ENCODE measurements around the gene NRG3.

DNA sequence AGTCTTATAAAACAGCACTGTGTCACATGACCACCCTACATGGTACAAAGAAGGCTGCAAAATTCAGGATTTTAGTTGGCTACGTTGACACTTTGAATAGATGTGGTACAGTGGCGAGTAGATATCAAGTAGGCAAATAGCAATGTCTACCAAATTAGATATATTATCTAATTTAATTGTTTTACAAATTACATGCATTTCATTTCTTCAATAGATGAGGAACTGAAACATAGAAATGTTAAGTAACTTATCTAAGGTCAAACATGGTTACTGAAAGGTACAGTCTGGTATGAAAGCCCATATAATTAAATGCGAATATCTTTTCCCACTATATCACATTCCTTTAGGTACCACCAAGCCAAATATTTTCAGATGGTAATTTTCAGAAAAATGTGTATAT is 972.2 kb downstream of the NRG3 start:
- TF ChIP-seq POLR2AphosphoS5 (IDR thresholded peaks at IDR 0.05; ENCODE audit: low read depth, low read length): no peak
- TF ChIP-seq POLR2A (IDR thresholded peaks at IDR 0.05; ENCODE audit: low read depth, low read length): no peak
- TF ChIP-seq TAF1 (IDR thresholded peaks at IDR 0.05; ENCODE audit: borderline replicate concordance, low read depth, low read length): no peak

All from GM12892 (cell line).